ENCODE measurements around the gene SLC25A53.

DNA sequence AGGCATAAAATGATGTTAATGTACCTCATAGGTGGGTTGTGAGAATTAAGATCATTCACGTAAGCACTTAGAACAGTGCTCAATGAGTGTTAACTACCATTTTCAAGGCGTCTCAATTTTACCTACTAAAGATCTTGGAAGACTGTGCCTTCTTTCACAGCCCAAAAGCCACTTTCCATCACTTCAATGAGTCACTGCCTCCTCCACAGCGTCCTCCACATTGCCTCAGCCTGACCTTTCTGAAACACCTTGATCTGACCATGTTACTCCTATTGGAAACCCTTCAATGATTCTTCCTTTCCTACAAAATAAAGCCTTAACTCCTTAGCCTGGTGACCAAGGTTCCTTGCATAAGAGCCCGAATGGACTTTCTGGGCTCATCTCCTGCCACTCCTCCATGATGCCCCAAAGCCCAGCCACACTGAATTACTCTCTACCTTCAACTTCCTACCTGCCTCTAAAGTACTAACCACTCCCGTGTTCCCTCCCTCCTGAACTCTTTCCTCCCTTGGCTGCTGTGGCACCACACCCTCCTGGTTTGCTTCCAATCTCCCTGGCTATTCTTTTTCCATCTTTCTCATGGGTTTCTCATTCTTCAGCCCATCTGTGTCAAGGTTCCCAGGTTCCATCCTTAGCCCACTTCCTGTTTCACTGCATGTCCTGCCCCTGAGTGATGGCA, 22.1 kb downstream of the SLC25A53 start:
- TF ChIP-seq, protein P1, sequence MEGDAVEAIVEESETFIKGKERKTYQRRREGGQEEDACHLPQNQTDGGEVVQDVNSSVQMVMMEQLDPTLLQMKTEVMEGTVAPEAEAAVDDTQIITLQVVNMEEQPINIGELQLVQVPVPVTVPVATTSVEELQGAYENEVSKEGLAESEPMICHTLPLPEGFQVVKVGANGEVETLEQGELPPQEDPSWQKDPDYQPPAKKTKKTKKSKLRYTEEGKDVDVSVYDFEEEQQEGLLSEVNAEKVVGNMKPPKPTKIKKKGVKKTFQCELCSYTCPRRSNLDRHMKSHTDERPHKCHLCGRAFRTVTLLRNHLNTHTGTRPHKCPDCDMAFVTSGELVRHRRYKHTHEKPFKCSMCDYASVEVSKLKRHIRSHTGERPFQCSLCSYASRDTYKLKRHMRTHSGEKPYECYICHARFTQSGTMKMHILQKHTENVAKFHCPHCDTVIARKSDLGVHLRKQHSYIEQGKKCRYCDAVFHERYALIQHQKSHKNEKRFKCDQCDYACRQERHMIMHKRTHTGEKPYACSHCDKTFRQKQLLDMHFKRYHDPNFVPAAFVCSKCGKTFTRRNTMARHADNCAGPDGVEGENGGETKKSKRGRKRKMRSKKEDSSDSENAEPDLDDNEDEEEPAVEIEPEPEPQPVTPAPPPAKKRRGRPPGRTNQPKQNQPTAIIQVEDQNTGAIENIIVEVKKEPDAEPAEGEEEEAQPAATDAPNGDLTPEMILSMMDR (IDR thresholded peaks at IDR 0.05) = no peak
- no peak for TF ChIP-seq POLR2A (IDR thresholded peaks at IDR 0.05)

Measured in thyroid gland (tissue), 4 donors.